MCF 10A (cell line): Measurements from ENCODE around the gene ALOX12B. TPM values are rescaled to one million over a fixed set of nuclear protein-coding genes. Genes with fewer than 3 reads are reported as not detected.

Experiments
- BruUV-seq: library from RNA; stranded (reverse); fragments of 400-500 nt; replicated peaks from 2 replicates; lab custom pipeline; 2021; lab: Mats Ljungman, UMichigan
- CTCF ChIA-PET: fragments of 300-600 bp; sonication (Branson Sonifier 250); formaldehyde crosslinking; extraction: SDS; loops from one replicate; lab custom pipeline; 2021; ENCODE audit warnings: antibody characterized with exemption, inconsistent platforms; lab: Yijun Ruan, JAX
- POLR2A ChIA-PET: fragments of 300-600, 350-650 bp; sonication (Branson Sonifier 250); formaldehyde crosslinking; extraction: SDS; loops from one replicate; lab custom pipeline; 2020; ENCODE audit warnings: antibody characterized with exemption, inconsistent platforms; lab: Yijun Ruan, JAX
- DNase-seq: peaks from one replicate; pipeline ENCODE4 v3.0.0-alpha.2; 2018; ENCODE audit not compliant: unreplicated experiment
- H3K27ac Mint-ChIP-seq: one replicate; pipeline ENCODE4 v1.8.0; 2022; ENCODE audit warnings: mild to moderate bottlenecking, low read depth, mixed read lengths; ENCODE audit not compliant: unreplicated experiment
- H3K27me3 Mint-ChIP-seq: one replicate; pipeline ENCODE4 v1.8.0; 2022; ENCODE audit warnings: mixed read lengths; ENCODE audit not compliant: insufficient read depth, unreplicated experiment
- H3K36me3 Mint-ChIP-seq: one replicate; pipeline ENCODE4 v1.8.0; 2022; ENCODE audit warnings: mild to moderate bottlenecking, moderate library complexity, mixed read lengths; ENCODE audit not compliant: insufficient read depth, unreplicated experiment
- H3K4me1 Mint-ChIP-seq: one replicate; pipeline ENCODE4 v1.8.0; 2022; ENCODE audit warnings: mixed read lengths; ENCODE audit not compliant: insufficient read depth, unreplicated experiment
- H3K4me3 Mint-ChIP-seq: one replicate; pipeline ENCODE4 v1.8.0; 2022; ENCODE audit warnings: mild to moderate bottlenecking, moderate library complexity, mixed read lengths; ENCODE audit not compliant: unreplicated experiment
- H3K9me3 Mint-ChIP-seq: one replicate; pipeline ENCODE4 v1.8.0; 2022; ENCODE audit warnings: mixed read lengths; ENCODE audit not compliant: unreplicated experiment
- intact Hi-C: fragments of 100-400 bp; cut with micrococcal nuclease; formaldehyde crosslinking; loops from 2 replicates; pipeline ENCODE4 v1.14.1; 2022
- total RNA-seq: library from RNA; stranded (reverse); gene quantifications from 2 replicates; pipeline ENCODE4 v1.2.3, GENCODE V29; 2022
- TF ChIP-seq, protein P1 (sequence below): fragments of 200-600 bp; IDR thresholded peaks from one replicate; pipeline ENCODE4 v1.8.0; 2022; ENCODE audit warnings: antibody characterized with exemption, mild to moderate bottlenecking; ENCODE audit not compliant: unreplicated experiment

The ALOX12B gene
- total RNA-seq, 1 experiment from 2014 or later: 1.3 TPM

GRCh38 chr17:8044819-8045810 is 42.4 kb downstream of the ALOX12B start:
- BruUV-seq: no TSS peak
- CTCF ChIA-PET: interaction anchor here (0.6 to 2.2 kb wide), 4 partner anchors 16 to 382 kb away, joined by 3 to 9 read pairs (median 4); no protein-coding TSS in a partner anchor
- H3K27me3 Mint-ChIP-seq: no peaks in the 10 kb centered on the region

GRCh38 chr17:8041979-8042378 is 45.5 kb downstream of the ALOX12B start:
- H3K27me3 Mint-ChIP-seq: no peaks in the 10 kb centered on the region
- no peak for DNase-seq
- BruUV-seq: no TSS peak
- peaks cover 23% of the 10 kb centered on the region for H3K4me1 Mint-ChIP-seq
- TF ChIP-seq, protein P1, sequence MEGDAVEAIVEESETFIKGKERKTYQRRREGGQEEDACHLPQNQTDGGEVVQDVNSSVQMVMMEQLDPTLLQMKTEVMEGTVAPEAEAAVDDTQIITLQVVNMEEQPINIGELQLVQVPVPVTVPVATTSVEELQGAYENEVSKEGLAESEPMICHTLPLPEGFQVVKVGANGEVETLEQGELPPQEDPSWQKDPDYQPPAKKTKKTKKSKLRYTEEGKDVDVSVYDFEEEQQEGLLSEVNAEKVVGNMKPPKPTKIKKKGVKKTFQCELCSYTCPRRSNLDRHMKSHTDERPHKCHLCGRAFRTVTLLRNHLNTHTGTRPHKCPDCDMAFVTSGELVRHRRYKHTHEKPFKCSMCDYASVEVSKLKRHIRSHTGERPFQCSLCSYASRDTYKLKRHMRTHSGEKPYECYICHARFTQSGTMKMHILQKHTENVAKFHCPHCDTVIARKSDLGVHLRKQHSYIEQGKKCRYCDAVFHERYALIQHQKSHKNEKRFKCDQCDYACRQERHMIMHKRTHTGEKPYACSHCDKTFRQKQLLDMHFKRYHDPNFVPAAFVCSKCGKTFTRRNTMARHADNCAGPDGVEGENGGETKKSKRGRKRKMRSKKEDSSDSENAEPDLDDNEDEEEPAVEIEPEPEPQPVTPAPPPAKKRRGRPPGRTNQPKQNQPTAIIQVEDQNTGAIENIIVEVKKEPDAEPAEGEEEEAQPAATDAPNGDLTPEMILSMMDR: no peak
- CTCF ChIA-PET: interaction anchor here (0.7 to 7.3 kb wide), 27 partner anchors 10 to 217 kb away, joined by 3 to 167 read pairs (median 7); partner anchors contain the start of gene NAA38
- H3K27ac Mint-ChIP-seq: no peak overlapping the region
- H3K36me3 Mint-ChIP-seq: peaks cover 44% of the 10 kb centered on the region
- H3K4me3 Mint-ChIP-seq: no peak overlapping the region
- POLR2A ChIA-PET: interaction anchor here (0.6 to 5.5 kb wide), 19 partner anchors 12 to 180 kb away, joined by 3 to 155 read pairs (median 8); partner anchors contain the start of genes CNTROB, RNF227 and TRAPPC1
- intact Hi-C loops: loop anchor here (1.0 to 5.0 kb wide), 6 partner anchors 26 to 299 kb away; partner anchors contain the start of genes CNTROB and TRAPPC1
- peaks cover 6% of the 10 kb centered on the region for H3K9me3 Mint-ChIP-seq

More at GRCh38 chr17:8044819-8045810, 42.4 kb downstream of the ALOX12B start:
- Mint-ChIP-seq H3K27ac (no peak overlapping the region), H3K9me3 (no peaks in the 10 kb centered on the region), H3K4me3 (no peak overlapping the region), H3K4me1 (peaks cover 15% of the 10 kb centered on the region), H3K36me3 (peaks cover 30% of the 10 kb centered on the region)
- TF ChIP-seq, protein P1: no peak
- no peak for DNase-seq
- intact Hi-C loops: loop anchor here (5.0 kb wide), 1 partner anchor 113 kb away; the partner anchor contains the start of genes CNTROB and TRAPPC1
- POLR2A ChIA-PET: interaction anchor here (0.6 kb wide), 3 partner anchors 34 to 525 kb away, joined by 3 to 4 read pairs (median 3); no protein-coding TSS in a partner anchor

- ChIA-PET CTCF (interaction anchor here (0.6 to 7.3 kb wide), 40 partner anchors 10 to 298 kb away, joined by 3 to 167 read pairs (median 5); partner anchors contain the start of genes CNTROB, NAA38, RNF227 and TRAPPC1), POLR2A (interaction anchor here (0.6 to 5.5 kb wide), 30 partner anchors 9 to 199 kb away, joined by 3 to 155 read pairs (median 6); partner anchors contain the start of genes CNTROB, NAA38, RNF227 and TRAPPC1)
- TF ChIP-seq, protein P1: peak; percentile 87
- Mint-ChIP-seq H3K27ac (peak overlapping the region; percentile 95), H3K4me3 (peak overlapping the region; percentile 82), H3K36me3 (peaks cover 44% of the 10 kb centered on the region), H3K4me1 (peaks cover 23% of the 10 kb centered on the region), H3K27me3 (no peaks in the 10 kb centered on the region), H3K9me3 (peaks cover 6% of the 10 kb centered on the region)
- peak; percentile 91 for DNase-seq
- no TSS peak for BruUV-seq
- intact Hi-C loops: loop anchor here (1.0 to 5.0 kb wide), 6 partner anchors 25 to 298 kb away; partner anchors contain the start of genes CNTROB and TRAPPC1
These were observed 46.1 kb downstream of the ALOX12B start for GRCh38 chr17:8041249-8041928.
